ENCODE data around the gene RNF186.
"Not testable (repeated sequence)": the region's sequence is repeated elsewhere in the genome, so short reads cannot be mapped to it uniquely, and the experiment has no call there.

Gene RNF186

DNA sequence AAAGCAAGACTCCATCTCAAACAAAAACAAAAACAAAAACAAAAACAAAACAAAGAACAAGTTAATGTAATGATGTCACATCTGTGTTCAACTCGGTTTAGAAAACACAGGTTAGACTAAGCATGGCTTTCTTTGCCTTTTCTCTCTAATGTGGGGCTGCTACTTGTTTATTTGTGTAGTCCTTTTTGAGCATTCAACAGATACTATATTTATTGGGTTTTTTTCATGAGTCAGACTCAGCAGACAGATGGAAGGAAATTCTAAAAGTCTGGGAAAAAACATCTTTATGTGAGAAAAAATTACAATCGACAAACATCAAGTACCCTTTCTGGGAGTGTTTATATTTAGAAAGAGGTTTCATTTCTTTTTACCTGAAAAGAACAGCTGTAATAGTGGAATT, 44.8 kb upstream of the RNF186 start:
- TF ChIP-seq, protein P1, sequence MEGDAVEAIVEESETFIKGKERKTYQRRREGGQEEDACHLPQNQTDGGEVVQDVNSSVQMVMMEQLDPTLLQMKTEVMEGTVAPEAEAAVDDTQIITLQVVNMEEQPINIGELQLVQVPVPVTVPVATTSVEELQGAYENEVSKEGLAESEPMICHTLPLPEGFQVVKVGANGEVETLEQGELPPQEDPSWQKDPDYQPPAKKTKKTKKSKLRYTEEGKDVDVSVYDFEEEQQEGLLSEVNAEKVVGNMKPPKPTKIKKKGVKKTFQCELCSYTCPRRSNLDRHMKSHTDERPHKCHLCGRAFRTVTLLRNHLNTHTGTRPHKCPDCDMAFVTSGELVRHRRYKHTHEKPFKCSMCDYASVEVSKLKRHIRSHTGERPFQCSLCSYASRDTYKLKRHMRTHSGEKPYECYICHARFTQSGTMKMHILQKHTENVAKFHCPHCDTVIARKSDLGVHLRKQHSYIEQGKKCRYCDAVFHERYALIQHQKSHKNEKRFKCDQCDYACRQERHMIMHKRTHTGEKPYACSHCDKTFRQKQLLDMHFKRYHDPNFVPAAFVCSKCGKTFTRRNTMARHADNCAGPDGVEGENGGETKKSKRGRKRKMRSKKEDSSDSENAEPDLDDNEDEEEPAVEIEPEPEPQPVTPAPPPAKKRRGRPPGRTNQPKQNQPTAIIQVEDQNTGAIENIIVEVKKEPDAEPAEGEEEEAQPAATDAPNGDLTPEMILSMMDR (conservative IDR thresholded peaks at IDR 0.05; ENCODE audit: low read depth, low read length): no peak
- no peak overlapping the region for H3K4me3 ChIP-seq (ENCODE audit: low read depth, low read length)
- no peak for DNase-seq (ENCODE audit: low read depth)

DNA sequence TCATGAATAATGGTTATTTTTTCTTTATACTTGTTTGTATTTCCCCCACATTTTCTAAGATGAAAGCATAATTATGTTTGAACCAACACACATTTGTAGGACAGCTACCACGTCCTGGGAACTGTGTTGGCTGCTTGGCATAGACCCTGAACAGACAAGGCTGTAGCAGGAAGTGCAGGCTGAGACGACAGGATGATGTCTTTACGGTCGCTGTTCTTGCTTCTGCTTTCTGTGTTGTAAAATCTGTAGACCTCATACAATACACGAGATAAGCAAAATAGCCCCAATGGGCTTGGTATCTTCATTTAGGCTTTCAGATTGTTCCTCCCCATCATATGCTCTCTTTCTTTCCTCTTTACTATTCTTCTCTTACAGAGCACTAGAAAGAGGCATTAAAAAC, 43.8 kb upstream of the RNF186 start:
- TF ChIP-seq, protein P1 (conservative IDR thresholded peaks at IDR 0.05; ENCODE audit: low read depth, low read length): no peak
- H3K4me3 ChIP-seq (ENCODE audit: low read depth, low read length): no peak overlapping the region
- DNase-seq (ENCODE audit: low read depth): no peak

DNA sequence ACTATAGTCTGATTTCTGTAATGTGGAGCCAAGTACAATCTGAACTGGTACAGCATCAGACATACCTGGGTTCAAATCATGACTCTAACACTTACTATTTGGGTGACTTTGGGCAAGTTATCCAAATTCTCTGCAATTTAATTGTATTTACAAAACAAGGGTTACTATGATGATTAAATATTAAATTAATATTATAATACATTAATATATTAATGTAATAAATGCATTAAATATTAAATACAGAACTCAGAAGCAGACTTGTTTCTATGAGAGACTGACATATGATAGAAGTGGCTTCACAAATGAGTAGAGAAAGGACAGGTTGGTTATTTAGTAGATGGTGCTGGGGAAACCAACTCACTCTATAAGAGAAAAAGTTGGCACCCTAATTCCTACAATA, 39.8 kb upstream of the RNF186 start:
- no peak for DNase-seq (ENCODE audit: low read depth)
- H3K4me3 ChIP-seq (ENCODE audit: low read depth, low read length): no peak overlapping the region
- TF ChIP-seq, protein P1 (conservative IDR thresholded peaks at IDR 0.05; ENCODE audit: low read depth, low read length): no peak

DNA sequence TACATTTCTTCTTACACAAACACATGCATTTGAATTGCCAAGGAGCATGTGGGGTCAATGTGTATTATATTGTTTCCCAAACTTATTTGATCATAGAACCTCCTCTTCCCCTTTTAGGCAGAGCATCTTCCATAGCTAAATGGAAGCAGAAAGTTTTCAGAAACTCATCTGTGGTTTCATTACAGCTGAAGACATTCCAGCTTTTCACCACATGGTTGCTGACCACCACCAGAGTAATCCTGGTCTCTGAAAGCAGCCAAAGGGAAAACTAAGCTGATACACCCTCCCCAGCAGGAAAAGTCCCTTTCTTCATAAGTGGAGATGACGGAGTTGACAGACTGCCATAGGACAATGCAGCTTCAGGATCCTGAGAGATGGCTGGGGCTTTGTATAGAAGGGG, 37.0 kb upstream of the RNF186 start:
- TF ChIP-seq, protein P1 (conservative IDR thresholded peaks at IDR 0.05; ENCODE audit: low read depth, low read length): no peak
- H3K4me3 ChIP-seq (ENCODE audit: low read depth, low read length): no peak overlapping the region
- DNase-seq (ENCODE audit: low read depth): peak; percentile 16

DNA sequence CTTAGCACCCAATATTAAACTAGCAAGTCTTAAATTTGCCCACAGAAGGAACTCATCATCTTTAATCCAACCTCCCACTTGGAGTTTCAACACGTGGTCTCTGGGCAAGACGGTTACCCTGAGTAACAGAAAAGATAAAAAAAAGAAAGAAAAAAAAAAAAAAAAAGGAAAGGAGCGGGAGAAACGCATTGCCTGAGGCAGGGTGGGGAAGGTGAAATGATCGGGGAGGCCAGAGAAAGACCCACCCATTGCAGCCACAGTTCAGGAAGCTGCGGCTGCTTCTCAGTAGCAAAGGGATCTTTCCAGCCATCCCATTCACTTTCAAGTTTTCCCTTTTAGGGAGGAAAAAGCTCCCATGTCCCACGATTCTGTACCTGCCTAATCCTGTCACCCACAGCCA, 35.1 kb upstream of the RNF186 start:
- DNase-seq (ENCODE audit: low read depth): no peak
- TF ChIP-seq, protein P1 (conservative IDR thresholded peaks at IDR 0.05; ENCODE audit: low read depth, low read length): no peak
- H3K4me3 ChIP-seq (ENCODE audit: low read depth, low read length): no peak overlapping the region

DNA sequence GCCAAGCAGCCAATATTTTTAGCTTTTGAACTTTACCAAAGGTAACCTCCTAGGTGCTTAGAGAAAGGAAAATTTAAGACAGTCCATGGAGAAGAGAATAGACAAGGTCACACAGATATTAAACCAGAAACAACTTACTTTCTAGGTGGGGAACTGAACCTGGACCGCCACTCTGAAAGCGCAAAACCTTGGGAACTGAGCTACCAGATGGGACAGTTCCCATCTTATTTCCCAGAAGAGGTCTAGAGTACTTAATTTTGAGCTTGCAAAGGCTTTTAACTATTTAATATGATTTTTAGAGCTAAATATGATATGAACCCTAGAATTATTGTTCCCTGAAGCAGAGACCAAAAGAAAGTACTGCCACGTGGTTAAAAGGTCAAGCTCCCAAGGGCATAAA, 34.2 kb upstream of the RNF186 start:
- not testable (repeated sequence) for H3K4me3 ChIP-seq (ENCODE audit: low read depth, low read length); DNase-seq (ENCODE audit: low read depth)

DNA sequence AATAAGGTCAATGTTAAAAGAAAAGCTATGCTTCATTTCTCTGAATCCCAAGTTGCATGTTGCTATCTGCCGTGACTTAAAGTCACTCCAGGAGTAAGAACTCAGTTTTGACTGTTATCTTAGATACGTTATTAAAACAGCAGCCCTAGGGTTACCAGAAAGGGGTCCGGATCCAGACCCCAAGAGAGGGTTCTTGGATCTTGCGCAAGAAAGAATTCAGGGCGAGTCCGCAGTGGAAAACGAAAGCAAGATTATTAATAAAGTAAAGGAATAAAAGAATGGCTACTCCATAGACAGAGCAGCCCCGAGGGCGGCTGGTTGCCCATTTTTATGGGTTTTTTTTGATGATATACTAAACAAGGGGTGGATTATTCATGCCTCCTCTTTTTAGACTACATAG, 32.3 kb upstream of the RNF186 start:
- H3K4me3 ChIP-seq (ENCODE audit: low read depth, low read length): not testable (repeated sequence)

GRCh38 chr1:19846338-19846737, 31.3 kb upstream of the RNF186 start:
- no peak for DNase-seq (ENCODE audit: low read depth)
- H3K4me3 ChIP-seq (ENCODE audit: low read depth, low read length): no peak overlapping the region
- TF ChIP-seq, protein P1 (conservative IDR thresholded peaks at IDR 0.05; ENCODE audit: low read depth, low read length): no peak

More for the DNA sequence above, 32.3 kb upstream of the RNF186 start:
- not testable (repeated sequence) for DNase-seq (ENCODE audit: low read depth)

Measured in choroid plexus epithelial cell (primary cell).